ENCODE measurements around the gene YPEL2.
A peak's percentile ranks its signal among the peaks of the same experiment; 100 is the strongest.
"Not testable (repeated sequence)": the region's sequence is repeated elsewhere in the genome, so short reads cannot be mapped to it uniquely, and the experiment has no call there.

The YPEL2 gene

GRCh38 chr17:59377410-59377809 lies 46.0 kb downstream of the YPEL2 start:
- DNase-seq (ENCODE audit: low spot score): no peak

- DNase-seq (ENCODE audit: low spot score): peak; percentile 91
Measured at GRCh38 chr17:59378675-59379074, 47.2 kb downstream of the YPEL2 start.

GRCh38 chr17:59380474-59380873 lies 49.0 kb downstream of the YPEL2 start:
- DNase-seq (ENCODE audit: low spot score): no peak

GRCh38 chr17:59381716-59382570 lies 50.5 kb downstream of the YPEL2 start:
- DNase-seq (ENCODE audit: low spot score): no peak

GRCh38 chr17:59383893-59384292 lies 52.4 kb downstream of the YPEL2 start:
- no peak for DNase-seq (ENCODE audit: low spot score)

- DNase-seq (ENCODE audit: low spot score): no peak
Measured at GRCh38 chr17:59387351-59388068, 56.1 kb downstream of the YPEL2 start.

- DNase-seq (ENCODE audit: low spot score): no peak
Measured at GRCh38 chr17:59388069-59388556, 56.7 kb downstream of the YPEL2 start.

GRCh38 chr17:59389066-59389465 lies 57.6 kb downstream of the YPEL2 start:
- peak; percentile 45 for DNase-seq (ENCODE audit: low spot score)

GRCh38 chr17:59391021-59391420 lies 59.6 kb downstream of the YPEL2 start:
- DNase-seq (ENCODE audit: low spot score): no peak

DNA sequence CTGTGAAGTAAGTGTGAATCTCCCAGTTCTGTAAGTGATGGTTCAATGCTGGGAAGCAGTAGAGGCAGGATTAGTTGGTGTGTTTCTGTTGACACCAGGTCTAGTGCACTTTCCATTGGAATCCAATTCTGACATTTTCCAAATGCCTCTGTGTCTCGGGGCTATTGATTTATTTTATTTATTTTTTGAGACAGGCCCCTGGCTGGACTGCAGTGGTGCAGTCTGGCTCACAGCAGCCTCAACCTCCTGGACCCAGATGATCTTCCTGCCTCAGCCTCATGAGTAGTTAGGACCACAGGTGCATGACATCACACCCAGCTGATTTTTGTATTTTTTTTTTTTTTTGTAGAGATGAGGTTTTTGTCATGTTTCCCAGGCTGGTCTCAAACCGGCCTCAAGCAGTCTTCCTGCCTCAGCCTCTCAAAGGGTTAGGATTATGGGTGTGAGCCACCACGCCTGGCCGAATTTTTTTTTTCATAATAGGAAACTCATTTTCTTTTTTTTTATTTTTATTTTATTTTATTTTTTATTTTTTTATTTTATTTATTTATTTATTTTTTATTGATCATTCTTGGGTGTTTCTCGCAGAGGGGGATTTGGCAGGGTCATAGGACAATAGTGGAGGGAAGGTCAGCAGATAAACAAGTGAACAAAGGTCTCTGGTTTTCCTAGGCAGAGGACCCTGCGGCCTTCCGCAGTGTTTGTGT lies 61.7 kb downstream of the YPEL2 start:
- DNase-seq (ENCODE audit: low spot score): no peak

- not testable (repeated sequence) for DNase-seq (ENCODE audit: low spot score)
Measured at GRCh38 chr17:59393742-59394410, 62.4 kb downstream of the YPEL2 start.

DNA sequence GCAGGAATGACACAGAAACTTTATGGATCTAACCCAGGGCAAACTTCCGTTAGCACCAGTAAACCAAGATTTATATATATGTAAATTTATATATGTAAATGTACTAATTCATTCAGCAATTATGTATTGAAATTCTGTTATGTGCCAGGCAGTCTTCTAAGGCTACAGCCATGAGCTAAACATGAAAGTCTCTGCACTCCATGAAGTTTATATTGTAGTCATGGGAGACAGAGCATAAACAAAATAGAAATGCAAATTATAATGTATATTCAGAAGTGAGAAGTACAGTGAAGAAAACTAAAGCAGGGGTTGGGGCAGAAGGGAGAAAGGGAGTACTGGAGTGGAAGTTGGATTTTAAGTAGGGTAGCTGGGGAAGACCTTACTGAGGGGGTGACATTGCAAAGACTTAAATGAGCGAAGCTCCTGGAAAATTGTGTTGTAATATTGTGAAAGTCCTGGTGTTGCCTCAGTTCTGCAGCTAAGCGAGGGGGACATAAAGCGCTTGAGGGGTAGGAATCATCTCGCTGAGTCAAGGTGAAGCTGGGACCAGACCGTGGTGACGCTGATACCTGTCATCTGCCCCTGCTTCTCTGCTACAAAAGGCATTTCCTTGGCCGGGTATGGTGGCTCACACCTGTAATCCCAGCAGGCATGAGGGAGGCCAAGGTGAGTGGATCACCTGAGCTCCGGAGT lies 64.8 kb downstream of the YPEL2 start:
- no peak for DNase-seq (ENCODE audit: low spot score)

DNA sequence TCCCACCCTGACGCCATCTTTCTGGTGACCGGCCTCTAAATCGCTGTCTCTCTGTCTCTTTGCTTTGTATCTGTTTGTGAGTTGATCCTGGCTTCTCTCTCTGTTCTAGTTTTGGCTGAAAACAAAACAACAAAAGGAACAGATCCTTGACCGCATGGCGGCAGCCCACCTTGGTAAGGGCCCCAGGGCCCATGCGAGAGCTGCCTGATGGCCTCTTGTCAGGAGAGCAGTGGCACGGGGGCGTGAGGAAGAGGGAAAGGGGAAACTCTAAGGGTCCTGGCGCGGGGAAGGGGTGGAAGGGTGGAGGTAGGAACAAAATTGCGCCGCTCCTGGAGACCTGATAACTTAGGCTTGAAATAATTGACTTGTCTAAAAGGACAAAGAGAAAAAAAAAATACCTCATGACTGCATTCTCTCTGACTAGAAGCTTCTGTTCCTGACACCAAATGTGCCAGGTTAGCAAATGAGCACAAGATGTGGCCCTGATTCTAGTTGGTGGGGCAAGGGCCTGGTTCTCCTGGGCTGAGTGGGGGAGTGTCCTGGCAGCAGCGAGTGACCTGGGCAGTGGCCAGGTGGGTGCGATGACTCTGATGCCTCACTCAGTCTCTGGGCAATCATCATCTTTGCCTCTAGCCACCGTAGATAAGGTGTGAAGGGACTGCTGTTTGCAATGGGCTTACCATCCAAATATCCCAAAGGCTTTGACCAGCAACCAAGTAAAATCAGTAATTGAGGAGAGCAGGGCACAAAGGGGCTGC lies 66.0 kb downstream of the YPEL2 start:
- no peak for DNase-seq (ENCODE audit: low spot score)

- no peak for DNase-seq (ENCODE audit: low spot score)
Measured at GRCh38 chr17:59399914-59400313, 68.5 kb downstream of the YPEL2 start.

DNA sequence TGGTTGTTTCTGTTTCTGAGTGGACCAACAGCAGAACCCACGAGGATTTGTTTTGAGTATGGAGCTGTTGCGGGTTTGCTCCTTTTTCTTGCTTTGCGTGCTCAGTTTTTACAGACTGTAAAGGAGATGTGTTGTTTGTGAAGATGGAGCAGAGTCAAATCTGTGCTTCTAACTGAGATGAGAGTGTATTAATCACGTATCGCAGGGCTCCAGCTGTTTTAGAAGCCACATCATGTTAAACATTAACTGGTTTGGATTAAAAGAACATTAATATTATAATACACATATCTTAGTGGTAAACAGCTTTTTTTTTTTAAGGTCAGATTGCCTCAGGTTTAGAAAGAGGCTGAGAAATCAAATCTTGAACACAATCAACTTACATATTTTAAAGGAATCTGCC lies 69.4 kb downstream of the YPEL2 start:
- peak; percentile 36 for DNase-seq (ENCODE audit: low spot score)

DNA sequence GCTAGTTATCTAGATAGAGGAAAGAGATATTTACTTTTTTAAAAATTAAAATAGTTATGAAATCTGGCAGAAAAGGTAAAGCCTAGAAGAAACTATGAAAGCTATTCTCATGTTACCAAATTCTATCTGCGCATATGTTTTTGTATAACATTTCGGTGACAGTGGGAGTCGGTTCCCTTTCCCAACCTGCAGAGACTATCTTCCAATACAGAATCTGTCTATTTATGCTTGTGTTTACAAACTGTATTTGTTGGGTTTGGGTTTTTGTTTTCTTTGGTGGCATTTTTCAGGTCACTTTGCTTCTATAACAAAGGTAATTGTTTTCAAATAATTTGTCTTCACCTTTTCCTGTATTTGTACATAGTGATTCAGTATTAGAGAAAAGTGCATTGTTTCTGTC lies 69.8 kb downstream of the YPEL2 start:
- no peak for DNase-seq (ENCODE audit: low spot score)

DNA sequence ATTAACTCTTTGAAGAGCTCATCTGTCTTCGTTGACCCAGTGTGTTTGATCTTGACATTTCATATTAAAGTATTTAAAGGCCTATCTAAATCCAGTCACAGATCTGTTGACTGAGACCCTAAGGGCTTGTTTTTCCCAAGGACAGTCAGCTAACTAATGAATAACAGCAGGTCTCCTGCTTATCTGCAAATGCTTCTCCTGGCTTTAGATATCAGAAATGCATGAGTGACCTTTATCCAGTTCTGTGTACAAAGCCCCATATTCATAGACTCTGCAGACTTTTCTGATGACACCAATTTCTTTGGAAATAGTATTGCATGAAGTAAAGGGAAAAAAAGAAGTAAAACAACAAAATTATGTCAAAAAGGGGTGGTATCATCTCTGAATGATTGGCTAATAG lies 70.3 kb downstream of the YPEL2 start:
- no peak for DNase-seq (ENCODE audit: low spot score)

DNA sequence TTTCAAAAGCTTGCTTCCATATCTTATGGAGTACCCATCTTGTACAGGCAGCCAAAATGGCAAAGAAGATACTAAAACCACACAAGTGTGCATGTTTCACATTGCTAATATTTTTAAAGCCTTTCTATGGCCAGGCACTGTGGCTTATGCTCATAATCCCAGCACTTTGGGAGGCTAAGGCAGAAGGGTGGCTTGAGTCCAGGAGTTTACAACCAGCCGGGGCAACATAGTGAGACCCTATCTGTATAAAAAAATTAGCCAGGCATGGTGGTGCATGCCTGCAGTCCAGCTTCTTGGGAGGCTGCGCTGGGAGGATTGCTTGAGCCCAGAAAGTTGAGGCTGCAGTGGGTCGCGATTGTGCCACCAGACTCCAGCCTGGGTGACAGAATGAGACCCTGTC lies 71.3 kb downstream of the YPEL2 start:
- DNase-seq (ENCODE audit: low spot score): no peak

DNA sequence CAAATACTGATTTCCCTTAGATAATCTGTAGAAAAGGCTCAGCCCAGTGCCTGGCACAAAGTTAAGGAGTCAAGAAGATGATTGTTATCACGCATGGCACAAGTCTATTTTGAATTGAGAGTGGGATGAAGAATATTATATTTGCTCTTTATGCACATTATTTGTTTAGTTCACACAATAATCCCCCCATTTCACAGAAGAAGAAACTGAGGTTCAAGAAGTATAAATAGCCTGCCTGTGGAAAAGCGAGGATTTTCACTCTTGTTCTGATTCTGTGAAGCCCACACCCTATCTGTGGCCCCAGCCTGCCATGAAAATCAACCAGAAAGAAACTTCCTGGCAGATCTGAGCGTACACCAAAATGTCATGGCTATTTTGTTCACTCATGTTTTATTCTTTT lies 73.0 kb downstream of the YPEL2 start:
- DNase-seq (ENCODE audit: low spot score): no peak

DNA sequence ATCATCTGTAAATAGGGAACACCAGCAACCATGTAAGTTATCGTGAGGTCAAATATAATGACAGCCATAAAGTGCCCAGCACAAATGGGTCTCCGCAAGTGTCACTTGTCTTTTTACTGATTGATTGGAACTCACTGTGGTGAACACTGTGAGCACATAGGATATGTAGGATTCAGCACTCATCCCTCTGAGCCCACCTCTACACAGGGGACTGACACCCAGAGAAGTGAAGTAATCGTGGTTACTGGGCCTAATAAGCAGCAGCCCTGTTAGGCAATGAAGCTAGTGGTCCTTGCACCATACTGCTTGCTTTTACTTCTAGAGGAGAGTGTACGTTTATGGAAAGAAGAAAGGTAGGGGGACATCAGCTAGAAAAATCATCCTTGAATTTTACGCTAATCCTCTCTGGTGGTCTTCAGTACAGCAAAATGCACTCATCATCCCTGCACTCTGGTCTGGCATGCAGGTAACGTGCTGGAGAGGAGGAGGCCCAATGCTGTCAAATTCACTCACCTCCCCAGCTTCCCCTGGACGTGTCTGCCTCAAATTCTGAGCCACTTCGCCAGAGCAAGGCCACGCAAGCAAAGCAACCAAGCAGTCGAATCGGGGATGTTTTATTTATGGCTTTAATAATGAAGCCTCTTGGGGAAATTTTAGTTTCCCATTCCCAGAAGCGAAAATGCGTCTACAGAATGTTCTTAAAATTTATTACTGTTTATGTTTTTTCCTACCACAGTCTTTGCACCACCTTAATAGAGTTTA lies 74.7 kb downstream of the YPEL2 start:
- DNase-seq (ENCODE audit: low spot score): no peak

Measured in kidney tubule cell (primary cell).